ENCODE results near the gene PPP1R11.
"Not testable (repeated sequence)": the region's sequence is repeated elsewhere in the genome, so short reads cannot be mapped to it uniquely, and the experiment has no call there.

PPP1R11 gene, protein sequence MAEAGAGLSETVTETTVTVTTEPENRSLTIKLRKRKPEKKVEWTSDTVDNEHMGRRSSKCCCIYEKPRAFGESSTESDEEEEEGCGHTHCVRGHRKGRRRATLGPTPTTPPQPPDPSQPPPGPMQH

DNA sequence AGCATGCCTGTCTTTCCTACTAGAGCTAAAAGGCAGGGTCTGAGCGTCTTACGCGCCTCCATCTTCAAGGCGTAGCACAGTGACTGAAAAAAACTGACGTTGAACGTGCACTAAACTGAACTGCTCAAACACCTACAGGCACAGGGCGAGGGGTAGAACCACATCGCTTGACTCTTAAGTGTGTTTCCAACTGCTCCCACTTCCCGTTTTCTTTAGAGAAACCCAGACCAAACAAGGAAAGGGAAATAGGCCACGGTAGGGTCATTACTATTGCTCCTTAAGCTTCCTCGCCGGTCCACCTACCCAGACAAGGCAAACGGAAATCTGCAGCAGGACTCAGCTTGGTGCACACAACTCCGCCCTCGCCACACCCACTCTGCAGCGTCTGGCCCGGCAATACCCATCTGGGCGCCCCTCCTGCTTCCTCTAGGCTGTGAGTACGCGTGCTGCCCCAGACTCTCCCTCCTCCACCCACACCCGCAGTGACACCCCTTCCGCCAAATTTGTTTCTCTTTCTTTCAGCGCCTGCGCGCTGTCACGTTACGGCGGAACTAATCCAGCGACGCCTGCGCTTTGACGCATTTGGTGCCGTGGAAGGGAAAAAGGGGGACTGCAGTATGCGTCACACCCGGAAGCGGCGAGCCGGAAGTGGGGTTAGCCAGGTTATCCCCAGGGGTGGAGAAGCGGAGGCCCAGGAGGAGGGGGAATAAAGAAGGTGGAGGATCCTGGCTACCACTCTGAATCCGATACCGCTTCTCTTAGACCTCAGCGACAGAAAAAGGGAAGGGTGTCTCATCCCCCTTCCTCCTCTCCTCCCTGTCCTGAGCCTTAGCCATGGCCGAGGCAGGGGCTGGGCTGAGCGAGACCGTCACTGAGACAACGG, at the start of gene PPP1R11:
Gene PPP1R11, plus strand, starts transcription at position 622 of the 883 bp plus-strand sequence. Its CDS starts 213 bp downstream, at position 835.
- DNase-seq (ENCODE audit: low read depth), result peak; percentile 96

DNA sequence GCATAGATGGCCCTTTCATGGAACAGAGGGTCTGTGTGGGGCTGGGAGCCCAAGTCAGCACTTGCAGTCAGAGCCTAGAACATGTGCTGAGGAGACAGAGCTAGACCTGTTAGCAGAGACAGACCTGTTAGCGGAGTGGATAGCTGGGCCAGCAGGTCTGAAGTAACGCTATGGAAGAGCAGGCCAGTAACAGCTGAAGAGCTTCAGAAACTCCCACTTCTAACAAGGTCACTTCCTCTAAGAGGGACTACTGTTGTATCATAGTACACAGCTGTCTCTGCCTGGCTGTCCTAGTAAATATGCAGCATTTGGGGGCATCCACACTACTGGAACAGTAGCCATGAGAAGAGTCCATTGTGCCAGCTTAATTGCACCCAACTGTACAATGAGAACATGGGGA, 47.2 kb upstream of the PPP1R11 start:
- no peak for DNase-seq (ENCODE audit: low read depth)

DNA sequence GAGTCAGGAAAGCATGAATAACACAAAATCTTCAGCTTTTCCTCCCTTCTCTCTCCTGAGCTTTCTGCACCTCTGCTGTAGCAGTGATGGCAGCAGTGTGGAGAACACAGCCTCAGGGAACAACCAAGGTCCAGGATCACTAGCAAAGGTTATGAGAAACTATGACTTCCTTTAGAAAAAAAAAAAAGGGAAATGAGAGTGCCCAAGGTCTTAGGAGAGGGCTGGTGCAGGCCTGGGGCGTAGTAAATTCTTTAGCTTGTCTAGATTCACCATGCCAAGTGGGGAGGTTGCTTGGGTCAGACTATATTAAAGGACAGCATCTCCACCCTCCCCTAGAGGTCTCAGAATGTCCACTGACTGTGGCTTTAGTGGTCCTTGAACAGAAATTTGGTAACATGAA, 46.4 kb upstream of the PPP1R11 start:
- no peak for DNase-seq (ENCODE audit: low read depth)

DNA sequence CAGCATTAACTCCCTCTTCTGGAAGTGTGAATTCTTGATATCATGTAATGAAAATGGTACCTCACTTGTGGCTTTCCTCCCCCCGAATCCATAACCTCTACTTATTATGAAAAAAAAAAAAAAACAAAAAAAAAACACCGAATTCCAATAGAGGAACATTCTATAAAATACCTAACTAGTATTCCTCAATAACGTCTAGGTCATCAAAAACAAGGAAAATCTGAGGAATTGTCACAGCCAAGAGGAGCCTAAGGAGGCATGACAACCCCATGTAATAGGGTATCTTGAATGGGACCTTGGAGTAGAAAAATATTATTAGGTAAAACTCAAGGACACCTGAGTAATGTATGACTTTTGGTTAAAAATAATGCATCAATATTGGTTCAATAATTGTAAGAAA, 44.8 kb upstream of the PPP1R11 start:
- no peak for DNase-seq (ENCODE audit: low read depth)

DNA sequence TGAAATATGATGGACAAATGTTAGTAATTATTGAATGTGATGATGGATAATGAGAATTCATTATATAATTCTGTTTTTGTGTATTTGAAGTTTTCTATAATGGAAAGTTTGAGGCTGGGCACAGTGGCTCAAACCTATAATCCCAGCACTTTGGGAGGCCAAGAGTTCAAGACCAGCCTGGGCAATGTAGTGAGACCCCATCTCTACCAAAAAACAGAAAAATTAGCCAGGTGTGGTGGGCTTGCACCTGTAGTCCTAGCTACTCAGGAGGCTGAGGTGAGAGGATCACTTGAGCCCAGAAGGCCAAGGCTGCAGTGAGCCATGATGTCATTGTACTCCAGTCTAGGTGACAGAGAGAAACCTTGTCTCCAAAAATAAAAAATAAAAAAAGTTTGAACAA, 44.3 kb upstream of the PPP1R11 start:
- not testable (repeated sequence) for DNase-seq (ENCODE audit: low read depth)

DNA sequence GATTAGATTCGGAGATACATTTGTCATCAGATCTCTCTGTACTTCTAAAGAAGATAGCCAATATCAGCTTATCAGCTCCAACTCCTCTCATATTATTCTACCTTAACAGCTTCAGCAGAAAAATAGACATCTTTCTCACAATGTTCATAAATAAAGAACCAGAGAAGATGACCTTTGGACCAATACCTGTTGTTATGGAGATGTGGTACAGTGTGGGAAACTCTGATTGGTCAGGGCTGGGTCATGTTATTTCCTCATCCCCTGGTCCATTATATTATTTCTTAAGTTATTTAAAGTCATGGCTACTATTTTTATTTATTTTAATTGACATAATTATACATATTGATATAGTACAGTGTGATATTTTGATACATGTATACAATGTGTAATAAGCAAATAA, 41.8 kb upstream of the PPP1R11 start:
- no peak for DNase-seq (ENCODE audit: low read depth)

DNA sequence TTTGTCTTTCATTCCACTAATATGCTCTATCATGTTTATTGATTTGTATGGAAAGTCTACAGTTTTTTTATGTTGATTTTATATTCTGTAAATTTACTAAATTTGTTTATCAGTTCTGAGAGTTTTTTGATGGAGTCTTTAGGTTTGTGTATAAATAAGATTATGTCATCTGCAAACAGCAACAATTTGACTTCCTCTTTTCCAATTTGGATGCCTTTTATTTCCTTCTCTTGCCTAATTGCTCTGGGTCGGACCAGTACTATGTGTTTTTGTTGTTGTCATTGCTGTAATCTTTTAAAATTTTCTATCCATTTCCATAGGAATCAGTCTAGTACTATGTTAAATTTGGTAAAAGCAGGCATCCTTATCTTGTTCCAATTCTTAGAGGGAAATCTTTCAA, 37.4 kb upstream of the PPP1R11 start:
- no peak for DNase-seq (ENCODE audit: low read depth)

DNA sequence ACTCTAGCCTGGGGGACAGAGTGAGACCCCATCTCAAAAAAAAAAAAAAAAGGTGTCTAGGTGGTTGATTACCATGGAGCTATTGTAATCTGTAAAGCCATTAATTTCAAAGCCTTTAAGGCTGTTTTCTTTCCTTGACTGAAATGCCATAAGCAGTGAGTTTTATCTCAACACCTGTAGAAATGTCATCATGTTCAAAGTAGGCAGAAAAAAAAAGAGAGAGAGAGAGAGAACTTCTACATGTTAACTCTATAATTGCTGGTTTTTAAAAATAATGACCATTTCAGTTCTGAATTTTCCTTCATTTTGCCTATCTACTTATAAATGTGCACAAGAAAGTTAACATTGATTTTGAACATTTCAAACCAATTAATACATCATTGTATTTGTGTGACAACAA, 35.6 kb upstream of the PPP1R11 start:
- no peak for DNase-seq (ENCODE audit: low read depth)

DNA sequence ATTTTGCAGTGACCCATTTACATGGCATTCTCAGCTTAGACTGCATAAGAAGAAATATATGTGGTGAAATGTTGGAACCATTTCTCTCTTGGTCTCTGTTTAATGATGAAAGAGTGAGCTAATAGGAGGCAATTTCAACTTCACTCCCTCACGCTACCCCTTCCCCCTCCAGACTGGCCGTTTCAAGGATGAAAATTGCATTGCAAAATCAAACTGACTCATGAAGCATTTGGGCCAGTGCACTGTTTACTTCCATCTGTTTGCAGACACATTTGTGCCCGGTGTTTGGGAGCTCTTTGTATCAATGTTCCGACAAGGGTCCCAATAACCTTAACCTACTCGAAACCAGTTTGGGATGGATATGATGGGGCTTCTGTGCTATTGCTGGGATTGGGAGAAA, 33.6 kb upstream of the PPP1R11 start:
- DNase-seq (ENCODE audit: low read depth), result not testable (repeated sequence)

DNA sequence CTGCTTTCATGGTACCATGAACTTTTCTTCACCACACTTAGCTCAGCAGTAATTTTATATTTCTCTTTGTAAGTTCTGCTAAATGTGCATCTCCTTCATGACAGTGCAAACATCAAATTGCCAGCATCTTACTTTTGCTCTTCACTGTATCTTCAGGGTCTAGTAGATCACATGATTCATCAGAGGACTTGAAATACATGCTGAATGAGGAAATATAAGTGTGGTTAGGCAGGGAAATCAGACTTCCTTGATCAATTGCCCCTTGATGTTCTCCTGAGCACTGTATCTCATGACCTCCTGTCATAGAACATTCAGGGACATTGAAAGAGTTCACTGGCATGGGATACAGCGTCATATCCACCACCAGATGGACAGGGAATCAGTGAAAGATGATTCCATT, 31.2 kb upstream of the PPP1R11 start:
- no peak for DNase-seq (ENCODE audit: low read depth)

DNA sequence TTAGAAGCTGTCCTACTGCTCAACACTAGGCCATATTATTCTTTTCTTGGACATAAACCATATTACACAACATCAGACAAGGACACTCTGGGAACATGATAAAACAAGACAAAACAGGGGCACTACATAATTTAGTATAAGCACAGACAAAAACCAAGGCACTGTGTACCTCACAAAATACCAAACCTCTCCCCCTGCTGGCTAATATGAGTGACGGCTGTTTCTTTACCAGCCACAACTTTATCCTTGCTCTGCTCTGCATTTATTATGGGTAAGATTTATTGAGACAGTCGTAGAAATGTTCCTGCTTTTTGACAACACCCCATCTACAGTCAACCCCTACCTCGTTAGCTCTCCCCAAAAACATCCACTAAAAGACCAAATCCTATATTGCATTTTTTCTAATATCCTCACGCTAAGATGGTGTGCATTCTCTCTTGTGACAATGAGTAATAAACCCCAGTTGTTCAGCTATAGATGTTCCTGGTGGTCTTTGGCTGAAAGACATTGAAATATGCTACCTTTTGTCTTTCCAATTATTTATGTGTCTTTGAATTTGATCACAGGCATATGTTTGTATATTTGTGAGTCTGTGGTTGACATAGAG, 29.7 kb upstream of the PPP1R11 start:
- DNase-seq (ENCODE audit: low read depth), result no peak

DNA sequence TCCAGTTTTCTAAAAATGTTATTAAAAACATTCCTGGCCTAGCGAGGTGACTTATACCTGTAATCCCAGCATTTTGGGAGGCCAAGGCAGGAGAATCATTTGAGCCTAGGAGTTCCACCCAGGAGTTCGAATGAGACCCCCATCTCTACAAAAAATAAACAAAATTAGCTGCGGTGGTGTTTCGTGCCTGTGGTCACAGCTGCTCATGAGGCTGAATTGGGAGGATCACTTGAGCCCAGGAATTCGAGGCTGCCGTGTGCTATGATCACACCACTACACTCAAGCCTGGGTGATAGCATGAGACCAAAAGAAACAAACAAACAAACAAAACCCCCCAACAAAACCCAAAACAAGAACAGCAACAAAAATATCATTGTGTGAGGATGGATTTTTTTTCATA, 25.8 kb upstream of the PPP1R11 start:
- no peak for DNase-seq (ENCODE audit: low read depth)

DNA sequence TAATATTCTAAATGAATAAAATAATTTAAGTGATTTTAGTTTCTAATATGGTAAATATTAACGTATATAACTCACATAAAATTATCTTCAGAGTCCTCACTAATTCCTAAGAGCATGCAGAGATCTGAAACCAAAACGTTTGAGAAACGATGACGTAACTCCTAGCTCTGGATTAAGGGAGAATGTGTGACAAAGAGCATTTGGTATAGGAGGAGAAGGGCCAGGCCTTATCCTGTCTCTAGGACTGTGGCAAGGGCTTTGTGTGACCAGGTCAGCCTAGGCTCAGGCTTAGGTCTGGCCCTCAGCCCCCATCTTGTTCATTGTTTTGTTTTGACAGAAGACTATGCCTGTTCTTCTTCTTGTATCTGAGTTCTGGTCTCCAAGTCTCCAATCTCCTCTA, 25.2 kb upstream of the PPP1R11 start:
- no peak for DNase-seq (ENCODE audit: low read depth)

DNA sequence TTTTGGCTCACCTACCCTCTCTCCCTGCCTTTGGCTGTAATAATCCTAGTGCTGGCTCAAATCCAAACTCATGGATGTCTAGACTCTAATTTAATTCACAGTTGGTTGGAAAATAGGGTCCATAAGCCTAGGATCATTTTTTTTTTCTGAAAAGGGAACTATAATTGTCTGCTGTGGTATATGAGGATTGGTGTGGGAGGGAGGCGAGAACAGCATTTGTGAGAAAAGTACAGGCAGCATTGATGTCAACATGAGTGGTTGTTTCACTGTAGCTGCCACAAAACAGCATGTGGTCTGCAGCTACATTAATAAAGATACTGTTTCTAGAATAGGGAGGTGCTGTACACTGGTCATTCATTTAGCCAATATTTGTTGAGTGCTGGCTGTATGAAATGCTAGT, 24.5 kb upstream of the PPP1R11 start:
- DNase-seq (ENCODE audit: low read depth), result no peak

DNA sequence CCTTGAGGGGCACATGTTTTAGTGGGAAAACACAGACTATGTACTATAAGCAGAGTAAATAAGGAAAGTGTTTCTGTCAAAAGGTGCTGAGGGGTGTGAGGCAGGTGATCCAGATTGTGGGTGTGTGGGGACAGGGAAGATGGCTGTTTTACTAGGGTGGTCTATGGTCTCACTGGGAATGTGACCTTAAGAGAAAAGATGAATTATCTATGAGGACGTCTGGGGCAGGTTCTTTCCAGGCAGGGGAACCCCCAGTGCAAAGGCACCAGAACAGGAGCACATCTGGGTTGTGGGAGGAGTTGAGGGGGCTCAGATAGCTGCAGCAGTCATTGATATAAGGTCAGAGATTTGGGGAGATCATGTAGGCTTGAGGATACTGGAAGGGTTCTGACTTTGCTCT, 24.1 kb upstream of the PPP1R11 start:
- no peak for DNase-seq (ENCODE audit: low read depth)

DNA sequence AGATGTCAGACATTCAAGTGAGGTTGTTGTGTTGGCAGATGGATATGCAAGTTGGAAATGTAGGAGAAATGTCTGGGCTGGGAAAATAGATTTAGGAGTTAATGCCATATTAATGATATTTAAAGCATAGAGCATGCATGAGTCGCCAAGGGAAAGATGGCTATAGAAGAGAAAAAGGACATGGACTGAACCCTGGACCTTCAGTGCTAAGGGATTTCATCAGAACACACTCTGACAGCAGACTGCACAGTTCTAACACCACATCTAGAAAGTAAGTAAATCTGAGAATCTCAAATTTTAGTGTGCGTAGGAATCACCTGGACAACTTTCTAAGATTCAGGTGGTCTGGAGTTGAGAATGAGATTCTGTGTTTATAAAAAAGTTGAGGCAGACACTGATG, 23.3 kb upstream of the PPP1R11 start:
- no peak for DNase-seq (ENCODE audit: low read depth)

DNA sequence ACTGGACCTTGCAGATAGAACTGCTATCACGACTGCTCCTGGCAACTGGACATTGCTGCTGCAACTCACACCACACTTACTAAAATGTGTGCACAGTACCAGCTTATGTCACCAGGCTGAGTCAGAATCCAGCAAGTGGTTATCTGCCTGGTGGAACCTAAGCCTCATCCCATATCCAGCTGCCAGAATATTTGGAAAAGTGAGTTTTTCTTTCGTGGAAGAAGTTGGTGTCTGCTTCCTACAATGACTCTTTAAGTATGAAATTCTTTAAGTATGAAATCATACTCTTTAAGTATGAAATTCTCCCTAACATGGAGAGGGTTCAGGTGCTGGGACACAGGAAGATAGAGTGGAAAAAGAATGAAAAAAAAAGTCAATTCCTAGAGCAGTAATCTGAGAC, 22.4 kb upstream of the PPP1R11 start:
- DNase-seq (ENCODE audit: low read depth), result no peak

DNA sequence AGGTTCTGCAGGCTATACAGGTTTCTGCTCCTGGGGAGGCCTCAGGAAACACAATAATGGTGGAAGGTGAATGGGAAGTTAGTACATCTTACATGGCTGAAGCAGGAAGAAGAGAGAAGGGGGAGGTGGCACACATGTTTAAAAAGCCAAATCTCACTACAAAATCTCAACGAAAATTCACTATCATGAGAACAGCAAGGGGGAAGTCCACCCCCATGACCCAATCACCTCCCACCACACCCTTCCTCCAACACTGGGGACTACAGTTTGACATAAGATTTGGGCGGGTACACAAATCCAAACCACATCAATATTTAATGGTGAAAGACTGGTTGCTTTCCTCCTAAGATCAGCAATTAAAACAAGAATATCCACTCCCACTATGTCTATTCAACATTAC, 19.8 kb upstream of the PPP1R11 start:
- no peak for DNase-seq (ENCODE audit: low read depth)

DNA sequence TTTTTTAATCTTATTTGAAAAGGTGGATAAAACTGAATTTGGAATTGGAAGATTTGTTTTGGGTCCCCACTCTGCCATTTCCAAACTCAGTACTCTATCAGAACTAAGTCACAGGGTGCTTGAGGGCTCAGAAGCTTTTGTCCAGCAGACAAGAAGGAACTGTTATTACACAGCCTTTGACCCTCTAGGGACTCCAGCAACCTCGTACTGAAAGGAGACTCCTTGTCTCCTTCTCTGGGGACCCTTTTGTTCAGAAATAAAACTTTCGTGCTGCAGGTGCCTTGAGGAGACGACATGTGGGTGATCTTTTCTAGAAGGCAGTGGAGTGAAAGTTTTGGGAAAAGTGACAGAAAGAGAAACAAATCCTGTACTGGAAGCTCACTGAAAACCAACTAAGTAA, 13.3 kb upstream of the PPP1R11 start:
- no peak for DNase-seq (ENCODE audit: low read depth)

DNA sequence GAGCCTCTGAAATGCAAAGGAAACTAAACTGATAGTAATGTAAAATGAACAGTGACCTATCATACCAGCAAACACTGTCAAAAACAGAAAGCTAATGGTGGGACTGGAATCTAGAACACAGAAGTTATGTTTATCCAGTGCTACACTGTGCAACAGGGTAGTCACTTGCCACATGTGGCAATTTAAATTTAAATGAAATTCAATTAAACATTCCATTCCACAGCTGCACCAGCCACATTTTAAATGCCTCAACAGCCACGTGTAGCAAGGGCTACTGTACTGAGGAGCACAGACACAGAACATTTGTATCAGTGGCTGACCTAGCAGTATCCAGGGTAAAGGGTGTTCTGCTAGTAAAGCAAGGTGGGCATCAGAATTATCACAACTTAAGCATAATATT, 11.5 kb upstream of the PPP1R11 start:
- DNase-seq (ENCODE audit: low read depth), result no peak

DNA sequence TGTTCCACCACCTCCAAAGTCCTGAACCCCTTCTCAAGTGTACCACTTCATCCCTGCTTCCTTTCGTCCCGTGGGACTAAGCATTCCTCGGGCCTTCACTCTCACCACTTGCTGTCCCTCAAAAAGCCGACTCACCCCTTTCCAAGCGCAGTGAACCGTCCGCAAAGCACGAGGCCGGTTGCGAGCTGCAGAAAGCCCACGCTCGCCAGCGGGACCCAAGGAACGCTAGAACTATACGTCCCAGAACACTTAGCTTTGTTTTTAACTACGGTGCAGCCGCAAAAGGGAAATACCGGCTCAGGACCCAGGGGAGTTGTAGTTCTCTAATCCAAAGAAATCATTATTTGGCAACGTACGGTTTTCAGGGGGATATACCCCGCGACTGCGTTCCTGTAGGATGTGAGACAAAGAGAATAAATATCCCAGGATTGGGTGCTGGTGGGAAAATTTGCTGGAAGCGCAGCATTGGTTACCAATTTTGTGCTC, 6.3 kb upstream of the PPP1R11 start:
- no peak for DNase-seq (ENCODE audit: low read depth)

DNA sequence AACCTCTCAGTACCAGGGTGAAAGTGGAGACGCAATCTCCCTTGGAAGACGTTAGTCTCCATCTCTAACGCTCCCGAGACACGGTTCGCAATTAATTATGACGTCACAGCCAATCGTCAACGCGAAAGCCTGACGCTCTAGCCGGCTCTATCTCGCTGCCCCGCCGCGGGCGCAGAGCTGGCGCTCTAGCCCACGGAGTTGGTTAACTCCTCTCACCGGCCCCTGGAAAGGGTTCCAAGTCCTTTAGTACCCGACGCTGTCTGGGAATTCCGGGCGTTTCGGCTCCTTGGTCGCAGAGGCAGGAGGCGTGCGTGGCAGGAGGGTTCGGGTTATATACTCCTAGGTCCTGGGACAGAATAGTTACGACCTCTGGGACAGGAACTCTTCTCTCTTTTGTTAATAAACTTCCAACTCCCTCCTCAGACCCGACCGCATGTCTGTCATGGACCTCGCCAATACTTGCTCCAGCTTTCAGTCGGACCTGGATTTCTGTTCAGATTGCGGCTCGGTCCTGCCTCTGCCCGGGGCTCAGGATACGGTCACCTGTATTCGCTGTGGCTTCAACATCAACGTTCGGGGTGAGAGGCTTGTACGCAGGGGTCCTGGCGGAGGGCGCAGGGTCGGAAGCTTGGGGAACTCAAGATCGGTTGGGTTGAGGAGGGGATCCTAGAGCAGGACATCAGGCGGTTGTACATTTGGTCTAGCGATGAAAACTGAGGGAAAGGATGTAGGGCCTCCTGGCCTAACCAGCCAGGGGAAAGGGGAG, 5.7 kb upstream of the PPP1R11 start, which contains the start of gene POLR1H:
Gene POLR1H, plus strand, starts transcription at position 174 of the 766 bp plus-strand sequence. Its CDS starts 260 bp downstream, at position 434.
- peak; percentile 72 for DNase-seq (ENCODE audit: low read depth)

All from activated T-cell treated with anti-CD3 and anti-CD28 coated beads for 1 hour (primary cell).